Trophoblast cell (in vitro differentiated cells and primary cell): ENCODE data around the gene NCAPH2.
"Not testable (repeated sequence)": the region's sequence is repeated elsewhere in the genome, so short reads cannot be mapped to it uniquely, and the experiment has no call there.

ENCODE experiments used
- DNase-seq, 2 donors: peaks; one replicate each; pipeline ENCODE4 v3.0.0-alpha.2; 2016
- H2AFZ ChIP-seq: 2 replicates; pipeline ENCODE4 v1.6.1; 2013; ENCODE audit warnings: low read length, moderate library complexity, mild to moderate bottlenecking; ENCODE audit not compliant: insufficient read depth, poor library complexity
- H2AK5ac ChIP-seq: 2 replicates; pipeline ENCODE4 v1.6.1; 2013; ENCODE audit warnings: mild to moderate bottlenecking, low read length
- H2BK120ac ChIP-seq: 2 replicates; pipeline ENCODE4 v1.6.1; 2013; ENCODE audit warnings: low read length, mild to moderate bottlenecking, moderate library complexity; ENCODE audit not compliant: insufficient read depth, poor library complexity
- H2BK12ac ChIP-seq: 2 replicates; pipeline ENCODE4 v1.6.1; 2013; ENCODE audit warnings: mild to moderate bottlenecking, low read length, moderate library complexity
- H2BK5ac ChIP-seq: 2 replicates; pipeline ENCODE4 v1.6.1; 2013; ENCODE audit warnings: low read length, low read depth, moderate library complexity, mild to moderate bottlenecking; ENCODE audit not compliant: poor library complexity
- H3K14ac ChIP-seq: 2 replicates; pipeline ENCODE4 v1.6.1; 2013; ENCODE audit warnings: mild to moderate bottlenecking, low read length
- H3K18ac ChIP-seq: 2 replicates; pipeline ENCODE4 v1.6.1; 2013; ENCODE audit warnings: mild to moderate bottlenecking, low read length
- H3K23ac ChIP-seq: 2 replicates; pipeline ENCODE4 v1.6.1; 2013; ENCODE audit warnings: low read length
- H3K27ac ChIP-seq: 2 replicates; pipeline ENCODE4 v1.5.1; 2013; ENCODE audit warnings: low read depth, mild to moderate bottlenecking, inconsistent platforms, low read length, moderate library complexity
- H3K27me3 ChIP-seq: 2 replicates; pipeline ENCODE4 v1.6.1; 2013; ENCODE audit warnings: inconsistent platforms, mild to moderate bottlenecking, low read length, moderate library complexity; ENCODE audit not compliant: insufficient read depth
- H3K36me3 ChIP-seq, 2 experiments: 1 replicate in 1 of 2; 2 replicates in 1 of 2; pipeline ENCODE4 v1.6.1; 2013; ENCODE audit warnings: low read length in 2 of 2, mild to moderate bottlenecking in 2 of 2, moderate library complexity in 1 of 2; ENCODE audit not compliant: insufficient read depth in 2 of 2, control insufficient read depth in 1 of 2
- H3K4ac ChIP-seq: 2 replicates; pipeline ENCODE4 v1.6.1; 2013; ENCODE audit warnings: low read depth, mild to moderate bottlenecking, low read length, moderate library complexity
- H3K4me1 ChIP-seq, 2 experiments: 1 replicate in 1 of 2; 2 replicates in 1 of 2; pipeline ENCODE4 v1.6.1; 2013; ENCODE audit warnings: low read length in 2 of 2, mild to moderate bottlenecking in 2 of 2, moderate library complexity in 1 of 2; ENCODE audit not compliant: insufficient read depth in 2 of 2, control insufficient read depth in 1 of 2
- H3K4me2 ChIP-seq: 2 replicates; pipeline ENCODE4 v1.6.1; 2013; ENCODE audit warnings: inconsistent platforms, mild to moderate bottlenecking, low read length, moderate library complexity
- H3K4me3 ChIP-seq: 2 replicates; pipeline ENCODE4 v1.5.1; 2013; ENCODE audit warnings: mild to moderate bottlenecking, low read depth, low read length, inconsistent platforms
- H3K79me1 ChIP-seq: one replicate; pipeline ENCODE4 v1.6.1; 2013; ENCODE audit warnings: low read length
- H3K79me2 ChIP-seq: 2 replicates; pipeline ENCODE4 v1.6.1; 2013; ENCODE audit warnings: low read length, mild to moderate bottlenecking; ENCODE audit not compliant: control insufficient read depth, insufficient read depth, poor library complexity
- H3K9ac ChIP-seq: 2 replicates; pipeline ENCODE4 v1.6.1; 2013; ENCODE audit warnings: mild to moderate bottlenecking, low read length
- H3K9me3 ChIP-seq: 2 replicates; pipeline ENCODE4 v1.6.1; 2013; ENCODE audit warnings: low read depth, mild to moderate bottlenecking, control low read depth, inconsistent platforms, low read length; ENCODE audit not compliant: insufficient read depth
- H4K12ac ChIP-seq: 2 replicates; pipeline ENCODE4 v1.6.1; 2013; ENCODE audit warnings: low read depth, mild to moderate bottlenecking, low read length, moderate library complexity
- H4K8ac ChIP-seq: 2 replicates; pipeline ENCODE4 v1.6.1; 2013; ENCODE audit warnings: low read depth, mild to moderate bottlenecking, low read length, moderate library complexity
- H4K91ac ChIP-seq: one replicate; pipeline ENCODE4 v1.6.1; 2013; ENCODE audit warnings: low read depth, mild to moderate bottlenecking, low read length, moderate library complexity
- WGBS: extraction: QIAGEN DNeasy Blood & Tissue Kit; methylation state at CpG from one replicate; pipeline ENCODE4 v1.1.7; 2013; ENCODE audit warnings: missing lambda C conversion rate; ENCODE audit not compliant: insufficient read length, insufficient coverage; ENCODE audit errors: extremely low coverage; 5-methylcytosine and 5-hydroxymethylcytosine counted together

The NCAPH2 gene

GRCh38 chr22:50533856-50534711 is 26.1 kb downstream of the NCAPH2 start:
- H2BK120ac ChIP-seq, result peak overlapping the region; percentile 83
- not testable (repeated sequence) for H2AK5ac ChIP-seq, H3K18ac ChIP-seq, H2AFZ ChIP-seq, H3K23ac ChIP-seq, H3K27me3 ChIP-seq, H4K12ac ChIP-seq, H3K36me3 ChIP-seq, H3K9ac ChIP-seq, H3K4me3 ChIP-seq, H3K9me3 ChIP-seq
- DNase-seq, result peak in 1 of 2 donors; percentile 62
- peak overlapping the region; percentile 67 for H2BK12ac ChIP-seq
- peak overlapping the region; percentile 98 for H3K27ac ChIP-seq
- peak overlapping the region; percentile 50 for H3K4me2 ChIP-seq
- WGBS, result no CpG with 5 or more reads among the region's 21 CpGs
- peak overlapping the region; percentile 89 for H4K91ac ChIP-seq
- peak overlapping the region; percentile 67 for H3K14ac ChIP-seq
- H3K4me1 ChIP-seq, result peaks cover 24 to 42% of the 10 kb centered on the region in 2 experiments
- peak overlapping the region; percentile 74 for H4K8ac ChIP-seq
- peaks cover 17% of the 10 kb centered on the region for H3K79me2 ChIP-seq
- peak overlapping the region; percentile 94 for H2BK5ac ChIP-seq
- peaks cover 41% of the 10 kb centered on the region for H3K79me1 ChIP-seq
- H3K4ac ChIP-seq, result peak overlapping the region; percentile 44

- no peaks in the 10 kb centered on the region for H3K36me3 ChIP-seq
- H3K4me2 ChIP-seq, result no peak overlapping the region
- H4K8ac ChIP-seq, result peak overlapping the region; percentile 36
- H3K4me3 ChIP-seq, result no peak overlapping the region
- no CpG with 5 or more reads among the region's 8 CpGs for WGBS
- no peak for DNase-seq
- H4K12ac ChIP-seq, result no peak overlapping the region
- peak overlapping the region; percentile 95 for H2BK12ac ChIP-seq
- peaks cover 17% of the 10 kb centered on the region for H3K79me2 ChIP-seq
- H3K79me1 ChIP-seq, result peaks cover 40% of the 10 kb centered on the region
- H2BK120ac ChIP-seq, result peak overlapping the region; percentile 79
- H3K14ac ChIP-seq, result peak overlapping the region; percentile 67
- H3K4me1 ChIP-seq, result peaks cover 30 to 35% of the 10 kb centered on the region in 2 experiments
- no peak overlapping the region for H3K27ac ChIP-seq
- no peak overlapping the region for H2AFZ ChIP-seq
- peak overlapping the region; percentile 26 for H2BK5ac ChIP-seq
- H3K4ac ChIP-seq, result peak overlapping the region; percentile 27
- H2AK5ac ChIP-seq, result peak overlapping the region; percentile 90
- peak overlapping the region; percentile 88 for H4K91ac ChIP-seq
- peak overlapping the region; percentile 85 for H3K18ac ChIP-seq
- no peak overlapping the region for H3K23ac ChIP-seq
- no peak overlapping the region for H3K9ac ChIP-seq
- no peaks in the 10 kb centered on the region for H3K9me3 ChIP-seq
- no peaks in the 10 kb centered on the region for H3K27me3 ChIP-seq
Measured at GRCh38 chr22:50535113-50535512, 27.1 kb downstream of the NCAPH2 start.

GRCh38 chr22:50536226-50536625 is 28.2 kb downstream of the NCAPH2 start:
- Histone ChIP-seq H3K27me3 (no peaks in the 10 kb centered on the region), H3K4me2 (no peak overlapping the region), H3K36me3 (no peaks in the 10 kb centered on the region), H3K9me3 (no peaks in the 10 kb centered on the region), H3K23ac (no peak overlapping the region), H3K79me1 (peaks cover 30% of the 10 kb centered on the region), H2BK5ac (no peak overlapping the region), H2AK5ac (no peak overlapping the region), H3K79me2 (peaks cover 9% of the 10 kb centered on the region), H2AFZ (no peak overlapping the region), H3K14ac (no peak overlapping the region), H3K27ac (no peak overlapping the region), H4K8ac (no peak overlapping the region), H3K9ac (no peak overlapping the region), H4K12ac (no peak overlapping the region), H4K91ac (no peak overlapping the region), H3K4ac (no peak overlapping the region), H3K18ac (no peak overlapping the region), H2BK12ac (peak overlapping the region; percentile 6), H3K4me1 (peaks cover 24% of the 10 kb centered on the region in 2 experiments), H3K4me3 (no peak overlapping the region), H2BK120ac (no peak overlapping the region)
- no peak for DNase-seq
- WGBS, result no CpG with 5 or more reads among the region's 3 CpGs

GRCh38 chr22:50537765-50538164 is 29.7 kb downstream of the NCAPH2 start:
- Histone ChIP-seq H3K79me2 (no peaks in the 10 kb centered on the region), H2BK12ac (peak overlapping the region; percentile 75), H3K23ac (no peak overlapping the region), H3K79me1 (peaks cover 16% of the 10 kb centered on the region), H3K14ac (no peak overlapping the region), H3K9ac (no peak overlapping the region), H4K8ac (no peak overlapping the region), H4K91ac (peak overlapping the region; percentile 53), H3K27me3 (no peaks in the 10 kb centered on the region), H3K4me3 (no peak overlapping the region), H3K27ac (no peak overlapping the region), H2BK5ac (no peak overlapping the region), H2AK5ac (peak overlapping the region; percentile 66), H4K12ac (no peak overlapping the region), H3K36me3 (no peaks in the 10 kb centered on the region), H3K4me2 (no peak overlapping the region), H2BK120ac (no peak overlapping the region), H3K18ac (no peak overlapping the region), H3K4me1 (peaks cover 11 to 16% of the 10 kb centered on the region in 2 experiments), H3K4ac (no peak overlapping the region), H2AFZ (no peak overlapping the region), H3K9me3 (no peaks in the 10 kb centered on the region)
- DNase-seq, result no peak
- 100% methylated on average over 3 of the region's 13 CpGs for WGBS
